CD14-positive monocyte (primary cell): ENCODE data around the gene ELFN1. TPM values are rescaled to one million over a fixed set of nuclear protein-coding genes. Genes with fewer than 3 reads are reported as not detected.

Experiments
- DNase-seq, 3 donors: peaks; one replicate each; pipeline ENCODE4 v3.0.0-alpha.2; 2011 to 2022
- H2AFZ ChIP-seq: 2 replicates; pipeline ENCODE4 v1.6.0; 2012; ENCODE audit warnings: mild to moderate bottlenecking, low read depth, low read length, inconsistent platforms; ENCODE audit not compliant: insufficient read depth, poor library complexity, severe bottlenecking
- H3K27ac ChIP-seq, 2 donors: 1 replicate in 1 of 2; 2 replicates in 1 of 2; pipeline ENCODE4 v1.5.1; 2012 to 2013; ENCODE audit warnings: low read length in 2 of 2, control low read depth in 1 of 2, inconsistent platforms in 1 of 2, low read depth in 1 of 2, mild to moderate bottlenecking in 1 of 2
- H3K27me3 ChIP-seq, 2 donors: one replicate each; pipeline versions ENCODE4 v1.6.0 to v1.6.1; 2011 to 2013; ENCODE audit warnings: low read length in 2 of 2; ENCODE audit not compliant: control insufficient read depth in 2 of 2, insufficient read depth in 2 of 2
- H3K36me3 ChIP-seq, 2 donors: replicated peaks in 1 of 2; 1 replicate in 1 of 2; 2 replicates in 1 of 2; pipeline versions ENCODE4 v1.5.1 to v1.6.1; 2012 to 2013; ENCODE audit warnings: low read length in 2 of 2, control low read depth in 1 of 2, inconsistent platforms in 1 of 2, mild to moderate bottlenecking in 1 of 2; ENCODE audit not compliant: insufficient read depth in 2 of 2, control insufficient read depth in 1 of 2
- H3K4me1 ChIP-seq, 2 donors: 1 replicate in 1 of 2; 2 replicates in 1 of 2; pipeline versions ENCODE4 v1.5.1 to v1.6.1; 2012 to 2013; ENCODE audit warnings: low read length in 2 of 2, control low read depth in 1 of 2, inconsistent platforms in 1 of 2, mild to moderate bottlenecking in 1 of 2, moderate library complexity in 1 of 2; ENCODE audit not compliant: insufficient read depth in 2 of 2, control insufficient read depth in 1 of 2
- H3K4me2 ChIP-seq: replicated peaks from 2 replicates; pipeline ENCODE3; 2012; ENCODE audit warnings: low read length, moderate library complexity, mild to moderate bottlenecking; ENCODE audit not compliant: poor library complexity, severe bottlenecking; ENCODE audit errors: extremely low read depth
- H3K4me3 ChIP-seq, 3 experiments: fragments of 200-600 bp in 1 of 3; sonication (generic) in 1 of 3; replicated peaks in 1 of 3; 1 replicate in 2 of 3; 2 replicates in 1 of 3; pipeline ENCODE4 v1.5.1; 2011 to 2013; ENCODE audit warnings: low read length in 3 of 3, mild to moderate bottlenecking in 3 of 3, control low read depth in 2 of 3, low read depth in 2 of 3, inconsistent platforms in 1 of 3, moderate library complexity in 1 of 3
- H3K79me2 ChIP-seq: 2 replicates; pipeline ENCODE4 v1.6.0; 2012; ENCODE audit warnings: mild to moderate bottlenecking, control low read depth, inconsistent platforms, low read length, moderate library complexity; ENCODE audit not compliant: insufficient read depth
- H3K9ac ChIP-seq: 2 replicates; pipeline ENCODE4 v1.6.0; 2017; ENCODE audit warnings: low read length, mild to moderate bottlenecking; ENCODE audit not compliant: insufficient read depth, poor library complexity, severe bottlenecking
- H3K9me3 ChIP-seq, 2 donors: replicated peaks in 1 of 2; 1 replicate in 1 of 2; 2 replicates in 1 of 2; pipeline versions ENCODE4 v1.5.1 to v1.6.1; 2012 to 2013; ENCODE audit warnings: low read length in 2 of 2, control low read depth in 1 of 2; ENCODE audit not compliant: control insufficient read depth in 1 of 2, insufficient read depth in 1 of 2
- H4K20me1 ChIP-seq: 2 replicates; pipeline ENCODE4 v1.6.0; 2012; ENCODE audit warnings: mild to moderate bottlenecking, low read length, control low read depth, moderate library complexity; ENCODE audit not compliant: insufficient read depth
- H3K27ac Mint-ChIP-seq, 7 donors: one replicate each; pipeline ENCODE4 v1.8.0; 2020; ENCODE audit warnings: mild to moderate bottlenecking in 7 of 7, mixed read lengths in 7 of 7, moderate library complexity in 6 of 7, inconsistent platforms in 2 of 7
- H3K27me3 Mint-ChIP-seq, 3 donors: one replicate each; pipeline ENCODE4 v1.8.0; 2021 to 2022; ENCODE audit warnings: low read depth in 3 of 3, mild to moderate bottlenecking in 3 of 3, mixed read lengths in 3 of 3, moderate library complexity in 3 of 3, inconsistent platforms in 1 of 3
- H3K36me3 Mint-ChIP-seq, 2 donors: one replicate each; pipeline ENCODE4 v1.8.0; 2020; ENCODE audit warnings: mixed read lengths in 2 of 2, inconsistent platforms in 1 of 2, mild to moderate bottlenecking in 1 of 2
- H3K4me1 Mint-ChIP-seq: one replicate; pipeline ENCODE4 v1.8.0; 2020; ENCODE audit warnings: mild to moderate bottlenecking, mixed read lengths
- H3K4me3 Mint-ChIP-seq, 2 donors: one replicate each; pipeline ENCODE4 v1.8.0; 2020; ENCODE audit warnings: mild to moderate bottlenecking in 2 of 2, mixed read lengths in 2 of 2, moderate library complexity in 1 of 2
- H3K9me3 Mint-ChIP-seq, 7 donors: one replicate each; pipeline ENCODE4 v1.8.0; 2020 to 2022; ENCODE audit warnings: mixed read lengths in 7 of 7, mild to moderate bottlenecking in 6 of 7, moderate library complexity in 6 of 7, inconsistent platforms in 2 of 7
- WGBS: methylation state at CpG from one replicate; pipeline ENCODE4 v1.1.5; 2013; ENCODE audit warnings: missing lambda C conversion rate; ENCODE audit not compliant: insufficient coverage; 5-methylcytosine and 5-hydroxymethylcytosine counted together
- intact Hi-C, 2 donors: fragments of 100-400 bp; cut with micrococcal nuclease; formaldehyde crosslinking; loops; one replicate each; pipeline versions ENCODE4 v1.15.0 to v1.15.1; 2023
- polyA plus RNA-seq, 3 donors: library from polyadenylated mRNA; depleted of rRNA in 1 of 3; unstranded in 2 of 3; stranded (reverse) in 1 of 3; fragments of 300-500 nt in 2 of 3; fragments of >200 nt in 1 of 3; fragmentation: Illumina TruSeq in 2 of 3; gene quantifications; 1 replicate in 2 of 3; 2 replicates in 1 of 3; pipeline ENCODE4 v1.2.3, GENCODE V29; 2012 to 2021
- TF ChIP-seq, protein P1 (sequence below): fragments of 200-600 bp; IDR thresholded peaks from one replicate; pipeline ENCODE4 v1.8.0; 2022; ENCODE audit warnings: antibody characterized with exemption, mild to moderate bottlenecking

The ELFN1 gene
- polyA plus RNA-seq, 3 donors, result not detected

DNA sequence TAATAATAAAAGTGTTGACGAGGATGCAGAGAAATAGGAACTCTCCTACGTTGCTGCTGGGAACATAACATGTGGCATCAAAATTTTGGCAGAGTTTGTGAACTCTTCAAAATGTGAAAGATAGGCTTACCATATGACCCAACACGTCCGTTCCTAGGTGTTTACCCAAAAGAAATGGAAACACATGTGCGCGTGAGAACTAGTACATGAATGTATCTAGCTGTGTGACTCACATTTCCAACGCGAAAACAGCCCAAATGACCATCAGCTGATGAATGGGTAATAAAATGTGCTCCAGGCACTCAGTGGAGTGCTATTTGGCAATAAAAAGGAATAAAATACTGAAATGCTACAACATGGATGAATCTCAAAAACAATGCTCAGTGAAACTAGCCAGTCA is 10.4 kb upstream of the ELFN1 start:
- no peak overlapping the region for H2AFZ ChIP-seq
- no peak overlapping the region for H3K4me3 ChIP-seq
- peaks cover 0 to 5% of the 10 kb centered on the region in 2 donors for H3K9me3 ChIP-seq
- DNase-seq, result no peak
- WGBS, result 89% methylated on average over 7 of the region's 8 CpGs
- H3K27ac ChIP-seq, result no peak overlapping the region
- Mint-ChIP-seq H3K4me3 (no peak overlapping the region), H3K4me1 (no peaks in the 10 kb centered on the region), H3K9me3 (peaks cover 5 to 13% (median 7%) of the 10 kb centered on the region in 7 donors), H3K36me3 (no peaks in the 10 kb centered on the region), H3K27me3 (peaks cover 52 to 73% (median 58%) of the 10 kb centered on the region in 3 donors), H3K27ac (no peak overlapping the region)
- H3K4me2 ChIP-seq, result no peak overlapping the region
- H3K36me3 ChIP-seq, result no peaks in the 10 kb centered on the region
- no peaks in the 10 kb centered on the region for H4K20me1 ChIP-seq
- peaks cover 10 to 39% of the 10 kb centered on the region in 2 donors for H3K27me3 ChIP-seq
- no peak overlapping the region for H3K9ac ChIP-seq
- no peaks in the 10 kb centered on the region for H3K79me2 ChIP-seq
- TF ChIP-seq, protein P1, sequence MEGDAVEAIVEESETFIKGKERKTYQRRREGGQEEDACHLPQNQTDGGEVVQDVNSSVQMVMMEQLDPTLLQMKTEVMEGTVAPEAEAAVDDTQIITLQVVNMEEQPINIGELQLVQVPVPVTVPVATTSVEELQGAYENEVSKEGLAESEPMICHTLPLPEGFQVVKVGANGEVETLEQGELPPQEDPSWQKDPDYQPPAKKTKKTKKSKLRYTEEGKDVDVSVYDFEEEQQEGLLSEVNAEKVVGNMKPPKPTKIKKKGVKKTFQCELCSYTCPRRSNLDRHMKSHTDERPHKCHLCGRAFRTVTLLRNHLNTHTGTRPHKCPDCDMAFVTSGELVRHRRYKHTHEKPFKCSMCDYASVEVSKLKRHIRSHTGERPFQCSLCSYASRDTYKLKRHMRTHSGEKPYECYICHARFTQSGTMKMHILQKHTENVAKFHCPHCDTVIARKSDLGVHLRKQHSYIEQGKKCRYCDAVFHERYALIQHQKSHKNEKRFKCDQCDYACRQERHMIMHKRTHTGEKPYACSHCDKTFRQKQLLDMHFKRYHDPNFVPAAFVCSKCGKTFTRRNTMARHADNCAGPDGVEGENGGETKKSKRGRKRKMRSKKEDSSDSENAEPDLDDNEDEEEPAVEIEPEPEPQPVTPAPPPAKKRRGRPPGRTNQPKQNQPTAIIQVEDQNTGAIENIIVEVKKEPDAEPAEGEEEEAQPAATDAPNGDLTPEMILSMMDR, result no peak
- peaks cover under 1 to 1% of the 10 kb centered on the region in 2 donors for H3K4me1 ChIP-seq
- intact Hi-C loops, result loop anchor here (5.0 to 10.0 kb wide), 2 partner anchors 685 to 688 kb away; no protein-coding TSS in a partner anchor

DNA sequence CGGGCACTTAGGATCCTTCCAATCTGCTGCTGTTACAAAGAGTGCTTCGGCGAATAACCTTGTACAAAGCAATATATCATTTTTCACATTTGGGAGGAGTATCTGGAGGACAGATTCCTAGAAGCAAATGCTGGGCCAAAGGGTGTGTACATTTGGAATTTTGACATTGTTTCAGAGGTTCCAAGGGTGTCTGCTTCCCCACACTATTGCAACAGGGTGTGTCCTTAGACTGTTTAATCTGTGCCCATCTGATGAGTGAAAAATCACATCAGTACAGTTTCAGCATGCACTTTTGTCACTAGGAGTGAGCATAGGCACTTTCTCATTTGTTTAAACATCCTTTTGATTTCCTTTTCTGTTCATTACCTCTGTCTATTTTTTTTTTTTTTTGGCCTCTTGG is 8.6 kb upstream of the ELFN1 start:
- H3K27me3 Mint-ChIP-seq, result peaks cover 47 to 75% (median 59%) of the 10 kb centered on the region in 3 donors
- H3K79me2 ChIP-seq, result no peaks in the 10 kb centered on the region
- no CpG with 5 or more reads among the region's 3 CpGs for WGBS

More for the DNA sequence above, 8.6 kb upstream of the ELFN1 start:
- TF ChIP-seq, protein P1, result no peak
- H3K27ac Mint-ChIP-seq, result no peak overlapping the region
- peak overlapping the region in 1 of 2 donors; percentile 43 for H3K4me3 Mint-ChIP-seq
- peaks cover 7 to 13% of the 10 kb centered on the region in 2 donors for H3K4me1 ChIP-seq
- no peaks in the 10 kb centered on the region for H4K20me1 ChIP-seq
- no peaks in the 10 kb centered on the region for H3K4me1 Mint-ChIP-seq
- H2AFZ ChIP-seq, result no peak overlapping the region
- H3K9me3 Mint-ChIP-seq, result peaks cover 5 to 15% (median 7%) of the 10 kb centered on the region in 7 donors
- no peak for DNase-seq
- H3K27ac ChIP-seq, result no peak overlapping the region
- no peaks in the 10 kb centered on the region for H3K36me3 ChIP-seq
- peaks cover 16 to 47% of the 10 kb centered on the region in 2 donors for H3K27me3 ChIP-seq
- H3K9ac ChIP-seq, result no peak overlapping the region
- no peak overlapping the region for H3K4me3 ChIP-seq
- H3K9me3 ChIP-seq, result peaks cover 0 to 5% of the 10 kb centered on the region in 2 donors
- no peaks in the 10 kb centered on the region for H3K36me3 Mint-ChIP-seq
- no peak overlapping the region for H3K4me2 ChIP-seq
- intact Hi-C loops, result loop anchor here (5.0 to 10.0 kb wide), 2 partner anchors 683 to 686 kb away; no protein-coding TSS in a partner anchor
